Measurements from ENCODE around the gene KIF5A. TPM values are rescaled to one million over a fixed set of nuclear protein-coding genes. Genes with fewer than 3 reads are reported as not detected.

KIF5A gene
- total RNA-seq (2022; extraction: Qiagen RNA extraction): 0.17 to 0.24 TPM (median 0.21 TPM) in 5 replicates

DNA sequence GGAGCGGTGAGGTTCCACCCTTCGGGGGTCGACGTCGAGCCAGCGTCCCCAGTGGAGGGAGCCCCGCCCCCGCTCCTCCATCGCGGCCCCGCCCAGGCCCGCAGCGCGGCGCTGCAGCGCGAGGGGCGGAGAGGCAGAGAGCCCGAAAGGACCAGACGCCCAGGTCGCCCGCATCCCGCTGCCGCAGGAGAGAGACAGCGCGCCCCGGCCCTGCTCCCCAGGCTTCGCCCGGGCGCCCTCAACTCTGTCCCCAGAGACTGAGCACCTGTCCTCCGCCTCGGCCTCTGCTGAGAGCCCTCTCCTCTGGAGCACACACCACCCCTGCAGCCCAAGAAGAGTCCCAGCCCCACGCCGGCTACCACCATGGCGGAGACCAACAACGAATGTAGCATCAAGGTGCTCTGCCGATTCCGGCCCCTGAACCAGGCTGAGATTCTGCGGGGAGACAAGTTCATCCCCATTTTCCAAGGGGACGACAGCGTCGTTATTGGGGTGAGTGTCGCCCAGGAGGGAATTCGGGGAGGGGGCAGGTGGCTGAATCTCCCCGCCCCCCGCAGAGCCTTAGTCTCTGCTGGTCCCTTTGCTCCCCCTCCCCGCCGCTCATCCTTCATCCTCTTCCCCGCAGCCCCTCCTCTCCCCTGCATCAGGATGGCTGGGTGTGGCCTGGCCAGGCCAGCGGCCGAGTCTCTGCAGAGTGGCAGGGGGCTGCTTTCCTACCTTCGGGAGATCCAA, at the start of gene KIF5A:
TSS of gene KIF5A (plus strand) at position 136 of the 732 bp plus-strand sequence. CDS start at position 364, 228 bp downstream.

DNA sequence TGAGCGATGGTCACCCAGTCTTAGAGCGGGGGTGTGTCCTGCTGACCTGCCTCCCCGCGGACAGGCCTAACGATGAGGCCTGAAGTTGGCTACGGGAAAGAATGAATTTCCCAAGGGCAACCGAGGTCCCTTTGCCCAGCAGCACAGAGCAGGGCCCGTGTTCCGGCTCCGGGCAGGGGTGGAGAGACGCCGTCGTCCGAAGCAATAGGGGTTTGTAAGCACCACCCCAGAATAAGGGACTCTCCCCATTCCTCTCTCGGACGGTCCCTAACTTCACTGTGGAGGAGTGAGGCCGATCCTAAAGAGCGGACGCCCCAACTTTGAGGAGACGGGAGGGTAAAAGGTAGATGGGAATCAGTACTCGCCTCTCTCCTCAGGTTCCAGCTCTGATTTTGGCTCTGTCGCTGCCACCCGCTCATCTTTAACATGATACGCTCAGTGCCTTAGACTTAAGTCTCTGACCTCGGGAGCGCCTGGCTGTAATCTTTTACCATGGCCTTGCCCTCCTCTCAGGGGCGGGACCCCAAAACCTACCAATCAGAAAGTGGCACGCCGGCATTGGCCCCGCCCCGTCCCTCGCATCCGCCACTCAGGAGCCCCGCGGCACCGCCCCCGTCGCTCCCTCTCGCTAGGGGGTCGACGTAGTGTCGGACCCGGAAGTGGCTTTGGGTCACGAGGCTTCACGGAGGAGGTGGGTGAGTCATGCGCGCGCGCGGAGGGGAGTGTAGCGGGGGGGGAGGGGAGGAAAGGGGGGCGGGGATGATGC, 29.6 kb upstream of the KIF5A start, which contains the start of gene DDIT3:
TSS of gene DDIT3 (minus strand) at position 462 of the 766 bp plus-strand sequence. CDS start 3,108 bp downstream, outside the sequence.

DNA sequence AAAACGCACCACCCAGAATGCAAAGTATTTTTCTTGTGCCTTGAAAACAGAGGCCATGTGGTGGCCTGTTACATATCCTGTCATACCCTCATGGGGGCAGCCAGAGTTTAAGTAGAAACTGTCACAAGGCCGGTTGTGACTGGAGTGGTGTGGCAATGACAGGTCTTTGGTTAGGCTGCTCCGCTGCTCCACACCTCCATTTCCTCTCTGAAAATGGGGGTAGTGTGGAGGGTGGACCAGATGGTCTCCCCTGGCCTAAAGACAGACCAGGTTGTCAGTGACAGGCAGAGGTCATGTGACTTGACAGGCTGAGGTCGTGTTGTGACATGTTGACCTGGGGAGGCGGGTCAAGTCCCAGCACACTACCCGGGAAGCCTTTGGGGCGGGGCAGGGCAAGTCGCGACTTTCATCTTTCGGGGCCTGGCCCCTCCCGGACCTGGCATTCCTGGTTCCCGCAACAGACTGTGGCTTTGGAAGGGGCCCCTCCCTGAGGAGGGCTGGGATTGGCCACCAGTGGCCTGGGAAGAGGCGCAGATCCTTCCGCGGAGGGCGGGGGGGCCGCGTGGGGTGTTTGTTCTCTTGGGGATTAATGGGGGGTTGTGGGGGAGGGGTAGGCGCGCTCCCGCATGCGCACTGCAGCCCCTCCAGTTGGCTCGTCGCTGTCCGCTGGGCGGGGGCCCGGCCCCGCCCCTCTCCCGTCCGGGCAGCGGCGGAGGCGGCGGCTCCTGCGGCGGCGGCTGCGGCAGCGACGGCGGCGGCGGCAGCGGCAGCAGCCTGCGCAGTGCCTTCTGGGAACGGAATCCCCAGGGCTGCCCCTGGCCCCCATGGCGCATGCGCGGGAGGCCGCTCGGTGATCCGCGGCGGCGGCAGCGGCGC, 27.6 kb upstream of the KIF5A start, which contains the start of gene MBD6:
TSS of gene MBD6 (plus strand) at position 814 of the 876 bp plus-strand sequence. CDS start 1,480 bp downstream, outside the sequence.

DNA sequence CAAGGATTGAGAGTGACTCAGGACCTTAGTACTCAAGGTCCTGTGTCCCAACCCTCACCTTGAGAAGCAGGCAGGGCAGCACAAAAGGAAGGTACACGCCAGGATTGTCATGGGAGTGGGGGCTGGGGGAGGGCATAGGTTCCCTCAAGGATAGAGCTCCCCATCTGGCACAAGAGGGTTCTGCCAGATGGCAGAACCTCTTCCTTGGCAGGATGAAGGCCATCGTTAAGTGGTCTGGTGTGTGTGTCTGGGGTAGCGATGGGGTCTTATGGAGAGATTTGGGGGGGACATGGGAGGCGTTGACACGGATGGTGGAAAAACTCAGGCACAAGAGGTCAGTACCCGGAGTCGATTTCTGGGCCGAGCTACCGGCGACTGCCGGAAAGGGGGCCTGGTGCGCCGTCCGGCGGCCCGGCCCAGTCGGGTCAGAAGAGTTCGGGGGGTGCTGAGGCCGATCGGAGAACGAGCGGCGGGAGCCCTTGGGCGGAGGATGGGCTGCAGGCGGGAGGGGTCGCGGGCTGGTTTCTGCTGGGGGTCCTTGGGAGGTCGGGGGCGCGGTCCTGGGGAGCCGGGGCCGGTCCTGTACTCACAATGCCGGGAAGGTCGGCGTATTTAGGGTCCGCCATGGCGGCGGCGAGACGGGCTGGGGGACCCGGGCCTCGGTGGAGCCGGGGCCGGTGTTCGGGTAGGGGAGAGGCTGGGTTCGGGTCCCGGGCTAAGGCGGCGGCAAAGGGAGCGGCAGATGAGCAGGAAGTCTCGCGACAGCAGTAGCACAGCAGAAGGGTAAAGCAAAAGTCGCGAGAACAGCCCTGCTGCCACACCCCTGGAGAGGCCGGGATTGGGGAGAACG, 3.2 kb upstream of the KIF5A start, which contains the start of gene DCTN2:
TSS of gene DCTN2 (minus strand) at position 755 of the 850 bp plus-strand sequence. CDS start at position 626, 129 bp downstream.

DNA sequence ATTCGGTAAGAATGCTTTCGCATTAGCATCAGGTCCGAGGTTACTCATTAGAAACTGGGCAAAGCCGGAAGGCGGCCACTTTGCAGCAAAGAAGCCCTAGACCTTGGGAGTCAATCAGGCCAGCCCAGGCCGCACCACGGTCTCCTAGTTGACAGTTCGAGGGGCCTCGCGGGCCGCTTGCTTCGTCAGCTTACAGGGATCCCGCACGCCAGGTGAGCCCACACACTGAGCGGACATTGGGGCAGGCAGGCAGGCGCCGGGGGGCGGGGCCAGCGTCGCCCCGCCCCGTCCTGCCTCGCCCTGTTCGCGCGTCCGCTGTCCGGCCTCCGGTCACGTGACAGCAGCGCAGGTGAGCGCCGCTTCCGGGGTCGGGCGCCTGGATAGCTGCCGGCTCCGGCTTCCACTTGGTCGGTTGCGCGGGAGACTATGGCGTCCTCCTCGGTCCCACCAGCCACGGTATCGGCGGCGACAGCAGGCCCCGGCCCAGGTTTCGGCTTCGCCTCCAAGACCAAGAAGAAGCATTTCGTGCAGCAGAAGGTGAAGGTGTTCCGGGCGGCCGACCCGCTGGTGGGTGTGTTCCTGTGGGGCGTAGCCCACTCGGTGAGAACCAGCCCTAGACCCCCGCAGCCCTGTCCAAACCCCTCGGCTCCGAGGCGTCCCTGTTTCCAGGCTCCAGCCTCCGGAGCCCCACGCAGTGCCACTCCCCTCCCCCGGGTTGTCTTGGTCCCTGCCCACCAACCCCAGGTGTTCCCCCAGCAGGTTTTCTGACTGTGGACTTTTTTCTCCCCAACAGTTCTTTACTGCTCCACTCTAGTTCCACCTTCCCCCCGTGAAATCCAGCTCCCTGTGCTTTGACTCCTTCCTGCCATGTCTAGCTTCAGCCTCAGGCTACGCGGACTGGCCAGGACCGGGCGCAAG, 41.3 kb downstream of the KIF5A start, which contains the start of gene PIP4K2C:
TSS of gene PIP4K2C (plus strand) at position 329 of the 918 bp plus-strand sequence. CDS start at position 427, 98 bp downstream.

DNA sequence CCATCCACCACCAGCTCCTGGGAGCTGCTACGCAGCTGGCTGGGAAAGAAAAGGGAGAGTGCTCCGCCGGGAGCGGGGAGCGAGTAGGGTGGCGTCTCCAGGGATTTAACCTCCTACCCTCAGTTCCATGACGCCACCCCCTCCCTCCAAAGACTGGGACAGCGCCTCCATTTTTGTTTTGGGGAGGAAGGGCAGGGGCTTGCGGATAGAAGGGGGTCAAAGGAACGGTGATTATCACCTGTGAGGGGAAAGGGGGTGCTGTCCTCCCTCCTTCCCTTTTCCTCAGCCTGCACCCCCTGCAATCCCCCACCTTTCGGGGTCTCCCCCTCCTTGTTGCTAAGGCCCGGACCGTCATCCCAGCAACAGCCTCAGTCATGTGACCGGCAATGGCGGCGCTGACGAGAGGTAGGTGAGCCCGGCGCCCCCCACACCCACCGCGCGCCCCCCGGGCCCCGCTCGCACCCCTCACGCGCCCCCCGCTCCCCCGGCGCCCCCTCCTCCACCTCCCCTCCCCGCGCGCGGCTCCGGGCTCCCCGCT, 54.7 kb downstream of the KIF5A start, which contains the start of gene DTX3:
TSS of gene DTX3 (plus strand) at position 371 of the 538 bp plus-strand sequence. CDS start 1,694 bp downstream, outside the sequence.

DNA sequence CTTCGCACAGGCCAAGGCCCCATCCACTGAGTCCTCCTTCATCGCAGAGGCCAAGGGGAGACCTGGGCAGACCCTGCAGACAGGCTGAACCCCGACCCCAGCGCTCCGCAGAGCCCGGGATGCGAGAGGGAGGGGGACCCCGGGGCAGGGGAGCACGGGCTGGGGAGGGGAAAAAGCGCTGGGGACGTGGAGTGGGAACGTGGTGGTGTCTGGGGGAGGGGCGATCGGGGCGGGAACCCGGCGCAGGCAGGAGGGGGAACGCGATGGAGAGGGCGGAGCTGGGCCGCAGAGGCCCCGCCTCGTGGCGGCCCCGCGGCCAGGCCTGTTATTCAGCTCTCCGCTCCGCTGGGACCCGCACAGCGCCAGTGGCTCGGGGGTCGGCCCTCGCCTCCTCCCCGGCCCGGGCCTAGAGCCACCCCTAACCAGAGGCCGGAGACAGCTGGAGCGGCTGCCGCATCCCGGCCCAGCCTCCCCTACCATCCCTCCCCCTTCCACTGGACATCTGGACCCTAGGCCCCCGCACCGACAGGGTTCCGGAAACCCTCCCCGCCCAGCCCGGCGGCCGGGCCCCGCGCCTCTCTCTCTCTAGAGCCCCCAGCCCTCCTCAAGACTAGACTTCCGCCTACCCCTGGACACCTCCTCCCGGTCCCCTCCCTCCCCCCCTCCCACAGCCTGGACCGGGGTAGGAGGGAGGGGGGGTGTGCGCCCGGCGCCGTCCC, 61.4 kb downstream of the KIF5A start, which contains the start of gene ARHGEF25:
TSS of gene ARHGEF25 (plus strand) at position 328 of the 719 bp plus-strand sequence. CDS start 460 bp downstream, outside the sequence.

DNA sequence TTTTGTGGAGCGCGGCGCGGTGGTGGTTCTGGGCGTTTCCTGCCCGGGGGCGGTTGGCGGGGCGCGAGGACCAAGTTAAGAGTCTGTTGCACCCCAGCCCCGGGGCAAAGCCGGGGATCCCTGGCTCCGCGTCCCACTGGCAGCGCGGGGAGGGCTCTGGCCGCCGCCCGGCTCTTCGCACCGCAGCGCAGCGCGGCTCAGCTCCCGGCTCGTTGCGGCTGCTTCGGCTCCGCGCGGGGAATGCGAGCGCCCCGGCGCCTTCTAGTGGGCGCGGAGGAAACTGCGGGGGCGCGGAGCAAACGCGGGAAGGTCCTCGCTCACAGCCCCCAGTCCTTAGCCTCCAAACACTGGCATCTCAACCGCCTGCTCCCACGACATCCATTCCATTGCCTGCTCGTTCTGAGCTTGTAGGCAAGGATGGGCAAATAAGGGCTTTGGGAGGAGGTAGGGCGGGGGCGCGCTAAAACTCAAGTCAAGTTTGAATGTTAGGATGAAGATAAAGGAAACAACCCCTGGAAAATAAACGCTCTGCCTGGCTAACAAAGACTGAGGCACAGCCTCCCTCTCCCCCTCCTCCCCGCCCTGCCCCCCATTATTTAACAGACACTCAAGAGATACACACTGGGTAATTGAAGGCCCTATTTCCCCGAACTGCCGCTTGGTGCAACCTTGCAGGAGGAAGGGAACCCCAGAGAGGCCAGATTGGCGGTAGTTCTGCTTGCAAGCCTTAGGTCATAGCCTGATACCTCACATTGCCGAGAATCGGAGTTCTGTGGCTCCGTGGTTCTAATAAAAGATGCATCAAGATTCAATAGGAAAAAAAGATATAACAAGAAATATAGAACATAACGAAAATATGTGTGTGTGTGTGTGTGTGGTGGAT, 83.4 kb downstream of the KIF5A start, which contains the start of gene B4GALNT1:
TSS of gene B4GALNT1 (minus strand) at position 244 of the 883 bp plus-strand sequence. CDS start 1,069 bp downstream, outside the sequence.

Other genes with a start within 250 kb of the KIF5A start
- gene R3HDM2, start 119.0 kb upstream of the KIF5A start, total RNA-seq (2022; extraction: Qiagen RNA extraction): 7.5 to 10.4 TPM (median 7.9 TPM) in 5 replicates
- 0.05 to 0.06 TPM (median 0.05 TPM) in 3 of 5 replicates, not detected in the others for gene INHBC, start 115.3 kb upstream of the KIF5A start, total RNA-seq (2022; extraction: Qiagen RNA extraction)
- gene INHBE, start 94.7 kb upstream of the KIF5A start, total RNA-seq (2022; extraction: Qiagen RNA extraction): 0.05 to 0.09 TPM (median 0.06 TPM) in 3 of 5 replicates, not detected in the others
- gene GLI1, start 90.3 kb upstream of the KIF5A start, total RNA-seq (2022; extraction: Qiagen RNA extraction): 4.4 to 5.8 TPM (median 5.4 TPM) in 5 replicates
- gene ARHGAP9, start 70.2 kb upstream of the KIF5A start, total RNA-seq (2022; extraction: Qiagen RNA extraction): 0.33 to 0.96 TPM (median 0.48 TPM) in 5 replicates
- gene MARS1, start 62.0 kb upstream of the KIF5A start, total RNA-seq (2022; extraction: Qiagen RNA extraction): 126 to 287 TPM (median 138 TPM) in 5 replicates
- gene DDIT3, start 29.5 kb upstream of the KIF5A start, total RNA-seq (2022; extraction: Qiagen RNA extraction): 20.8 to 27.9 TPM (median 23.8 TPM) in 5 replicates
- 19.1 to 28.6 TPM (median 26.3 TPM) in 5 replicates for gene MBD6, start 27.2 kb upstream of the KIF5A start, total RNA-seq (2022; extraction: Qiagen RNA extraction)
- gene DCTN2, start 2.9 kb upstream of the KIF5A start, total RNA-seq (2022; extraction: Qiagen RNA extraction): 119 to 184 TPM (median 123 TPM) in 5 replicates
- 39.3 to 45.9 TPM (median 40.5 TPM) in 5 replicates for gene PIP4K2C, start 41.1 kb downstream of the KIF5A start, total RNA-seq (2022; extraction: Qiagen RNA extraction)
- 14.2 to 19.7 TPM (median 18.7 TPM) in 5 replicates for gene DTX3, start 54.8 kb downstream of the KIF5A start, total RNA-seq (2022; extraction: Qiagen RNA extraction)
- gene ARHGEF25, start 61.4 kb downstream of the KIF5A start, total RNA-seq (2022; extraction: Qiagen RNA extraction): 4.2 to 5.6 TPM (median 5.4 TPM) in 5 replicates
- gene B4GALNT1, start 83.2 kb downstream of the KIF5A start, total RNA-seq (2022; extraction: Qiagen RNA extraction): 32.6 to 47.2 TPM (median 42.2 TPM) in 5 replicates
- 112 to 124 TPM (median 114 TPM) in 5 replicates for gene OS9, start 144.1 kb downstream of the KIF5A start, total RNA-seq (2022; extraction: Qiagen RNA extraction)
- 0.09 to 0.23 TPM (median 0.16 TPM) in 5 replicates for gene AGAP2, start 188.7 kb downstream of the KIF5A start, total RNA-seq (2022; extraction: Qiagen RNA extraction)
- gene TSPAN31, start 195.0 kb downstream of the KIF5A start, total RNA-seq (2022; extraction: Qiagen RNA extraction): 15.0 to 22.2 TPM (median 17.1 TPM) in 5 replicates
- gene CDK4, start 202.3 kb downstream of the KIF5A start, total RNA-seq (2022; extraction: Qiagen RNA extraction): 240 to 276 TPM (median 248 TPM) in 5 replicates
- 6.4 to 8.0 TPM (median 7.8 TPM) in 5 replicates for gene MARCHF9, start 205.1 kb downstream of the KIF5A start, total RNA-seq (2022; extraction: Qiagen RNA extraction)
- 1.4 to 2.4 TPM (median 2.0 TPM) in 5 replicates for gene CYP27B1, start 217.0 kb downstream of the KIF5A start, total RNA-seq (2022; extraction: Qiagen RNA extraction)
- 43.0 to 52.2 TPM (median 49.1 TPM) in 5 replicates for gene METTL1, start 222.1 kb downstream of the KIF5A start, total RNA-seq (2022; extraction: Qiagen RNA extraction)
- 3.5 to 6.2 TPM (median 5.1 TPM) in 5 replicates for gene EEF1AKMT3, start 222.6 kb downstream of the KIF5A start, total RNA-seq (2022; extraction: Qiagen RNA extraction)
- gene TSFM, start 232.7 kb downstream of the KIF5A start, total RNA-seq (2022; extraction: Qiagen RNA extraction): 62.8 to 79.9 TPM (median 69.5 TPM) in 5 replicates